CD4-positive, alpha-beta T cell treated with Interleukin-6 for 4 hours (primary cell): Measurements from ENCODE around the gene FAHD2A.
"Not testable (repeated sequence)": the region's sequence is repeated elsewhere in the genome, so short reads cannot be mapped to it uniquely, and the experiment has no call there.

ENCODE experiments used
- DNase-seq: peaks from one replicate; pipeline ENCODE4 v3.0.0-alpha.2; 2020; ENCODE audit warnings: mixed read lengths

Gene FAHD2A

DNA sequence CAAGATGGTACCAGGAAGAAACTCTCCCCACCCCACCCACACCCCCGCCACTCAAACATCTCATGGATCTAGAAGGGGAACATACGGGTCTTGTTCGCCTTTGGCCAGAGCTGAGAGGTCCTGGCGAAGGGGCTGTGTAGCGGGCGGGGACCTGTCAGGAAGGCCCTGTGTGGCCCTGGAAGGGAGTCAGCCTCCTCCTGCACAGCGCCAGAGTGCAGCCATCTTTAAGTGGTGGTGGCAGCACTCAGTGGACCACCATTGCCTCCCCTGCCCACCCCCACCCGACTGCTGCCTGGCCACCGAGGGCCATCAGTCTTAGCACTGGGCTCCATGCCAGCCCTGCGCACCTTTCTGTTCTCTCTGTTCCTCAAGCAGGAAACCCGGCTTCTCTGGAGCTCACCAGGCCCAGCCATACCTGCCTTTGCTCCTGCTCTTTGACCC lies 11.6 kb upstream of the FAHD2A start:
- no peak for DNase-seq

DNA sequence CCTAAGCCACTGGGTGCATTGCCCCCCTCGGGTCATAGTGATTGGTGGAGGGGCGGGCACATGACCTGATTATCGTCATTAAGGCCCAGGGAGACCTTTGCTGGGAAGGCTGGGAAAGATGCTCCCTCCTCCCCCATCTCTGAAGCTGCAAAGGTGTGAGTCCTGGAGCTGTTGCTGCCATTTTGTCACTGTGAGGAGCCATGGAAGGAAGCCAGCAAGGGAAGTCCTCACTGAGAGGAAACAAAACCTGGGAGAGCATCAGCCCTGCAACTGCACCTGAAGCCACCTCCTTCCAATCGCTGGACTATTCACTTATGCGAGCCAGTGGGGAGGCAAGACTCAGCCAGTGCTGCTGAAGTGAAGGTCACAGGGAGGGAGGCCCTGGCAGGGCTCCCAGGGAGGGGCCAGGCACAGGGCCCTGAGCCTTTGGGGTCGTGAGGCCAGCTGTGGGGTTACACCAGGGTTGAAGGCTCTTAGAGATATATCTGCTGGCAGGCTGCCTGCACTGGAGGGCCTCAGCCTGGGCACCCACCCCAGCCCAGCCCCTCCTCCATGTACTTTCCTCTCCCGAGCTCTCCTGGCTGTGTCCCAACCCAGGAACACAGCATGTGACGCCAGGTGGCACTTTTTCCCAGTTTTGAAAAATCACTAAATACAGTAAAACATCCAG lies 10.7 kb upstream of the FAHD2A start:
- DNase-seq: no peak

- DNase-seq: no peak
Measured at GRCh38 chr2:95392320-95392719, 10.2 kb upstream of the FAHD2A start.

GRCh38 chr2:95392730-95393455 lies 9.6 kb upstream of the FAHD2A start:
- DNase-seq: no peak

- no peak for DNase-seq
Measured at GRCh38 chr2:95393901-95394300, 8.6 kb upstream of the FAHD2A start.

GRCh38 chr2:95399061-95399460 lies 3.4 kb upstream of the FAHD2A start:
- DNase-seq: no peak

DNA sequence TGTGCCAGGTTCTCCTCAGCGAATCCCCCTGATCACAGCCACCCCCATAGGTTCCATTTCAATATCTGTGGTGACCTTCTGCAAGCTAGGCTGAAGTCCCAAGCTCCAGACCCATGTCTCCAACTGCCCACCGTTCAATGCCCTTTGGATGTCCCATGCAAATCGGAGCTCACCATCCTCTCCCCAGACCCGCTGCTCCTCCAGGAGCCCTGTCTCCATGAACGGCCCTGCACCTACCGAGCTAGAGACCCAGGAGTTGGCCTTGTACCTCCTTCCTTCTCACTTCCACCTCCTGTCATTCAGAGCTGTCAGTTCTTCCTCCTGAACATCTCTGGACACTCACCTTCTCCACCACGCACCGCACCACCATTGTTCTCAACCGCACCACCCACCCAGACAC lies 1.0 kb upstream of the FAHD2A start:
- no peak for DNase-seq

DNA sequence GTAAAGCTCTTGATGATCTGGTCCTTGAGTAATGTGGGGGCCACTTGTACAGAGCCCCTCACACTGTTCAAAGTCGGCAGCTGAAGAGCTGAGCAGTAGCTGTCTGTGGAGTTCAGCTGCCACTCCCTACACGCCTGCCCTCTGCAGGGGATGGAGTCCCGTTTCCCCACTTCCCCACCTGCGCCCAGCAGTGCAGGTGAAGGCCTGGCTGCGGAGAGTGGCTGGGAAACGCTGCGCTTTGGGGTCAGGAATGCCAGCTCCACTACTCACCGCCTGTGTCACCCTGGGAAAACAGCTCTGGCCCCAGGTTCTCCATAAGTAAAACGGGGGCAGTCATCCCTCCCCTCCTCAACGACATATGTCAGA lies 521 bp upstream of the FAHD2A start:
- peak; percentile 16 for DNase-seq

DNA sequence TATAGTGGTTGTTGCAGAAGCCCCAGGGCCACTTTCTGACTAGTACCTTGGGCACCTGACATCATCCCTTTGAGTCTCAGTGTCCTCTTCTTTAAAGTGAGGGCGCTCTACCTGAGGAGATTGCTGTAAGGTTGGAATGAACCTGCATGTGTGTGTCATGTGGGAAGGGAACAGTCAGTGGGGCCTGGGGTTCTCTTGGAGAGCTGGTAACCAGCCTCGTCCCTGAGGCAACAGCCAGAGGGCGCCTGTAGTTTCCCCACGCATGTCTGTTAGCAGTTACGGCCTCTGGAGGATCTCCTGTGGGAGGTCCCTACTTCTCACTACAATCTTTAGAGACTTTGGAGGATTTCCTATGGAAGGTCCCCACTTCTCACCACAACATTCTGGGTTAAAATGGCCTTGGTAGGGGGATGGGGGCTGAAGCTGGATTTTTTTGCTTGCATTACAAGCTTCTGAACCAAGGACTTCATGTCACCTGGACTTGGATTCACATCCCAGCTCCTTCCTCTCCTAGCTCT lies 755 bp downstream of the FAHD2A start:
- peak; percentile 28 for DNase-seq

- not testable (repeated sequence) for DNase-seq
Measured at GRCh38 chr2:95403824-95404223, 1.3 kb downstream of the FAHD2A start.

DNA sequence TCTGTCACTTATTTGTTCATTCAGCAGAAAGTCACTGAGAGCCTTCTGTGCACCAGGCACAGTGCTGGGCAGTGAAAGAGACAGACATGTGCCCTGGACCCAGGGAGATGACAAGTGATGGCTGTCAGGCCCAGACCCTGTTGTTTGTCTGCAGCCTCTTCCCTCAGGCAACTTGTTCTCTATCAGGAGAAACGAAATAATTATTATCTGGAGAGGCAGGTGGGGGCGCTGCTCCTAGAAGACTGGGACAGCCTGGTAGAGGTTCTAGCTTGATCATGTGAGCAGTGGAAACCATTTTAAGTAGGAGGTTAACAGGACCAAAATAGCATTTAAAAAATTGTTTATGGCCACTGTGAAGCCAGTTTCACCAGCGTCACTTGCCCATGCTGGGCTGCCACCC lies 2.2 kb downstream of the FAHD2A start:
- not testable (repeated sequence) for DNase-seq

- DNase-seq: not testable (repeated sequence)
Measured at GRCh38 chr2:95411239-95411638, 8.7 kb downstream of the FAHD2A start.

GRCh38 chr2:95414015-95414594 lies 11.6 kb downstream of the FAHD2A start:
- peak; percentile 60 for DNase-seq

DNA sequence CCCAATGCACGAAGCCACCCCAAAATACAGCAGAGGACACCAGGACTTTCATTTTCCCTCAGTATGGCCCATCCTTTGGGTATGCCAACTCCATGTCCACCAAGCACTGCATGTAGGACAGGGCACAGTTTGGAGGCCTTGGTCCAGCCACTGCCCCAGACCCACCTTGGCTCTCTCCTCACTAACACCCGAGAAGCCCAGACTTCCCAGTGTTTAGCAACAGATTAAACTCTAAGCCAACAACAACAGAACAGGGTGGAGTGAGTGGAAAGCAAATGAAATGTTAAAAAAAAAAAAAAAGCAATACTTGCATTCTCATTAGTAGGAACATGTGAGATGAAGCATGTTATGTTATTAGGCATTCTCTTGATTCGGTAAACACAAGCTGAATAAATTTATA lies 12.6 kb downstream of the FAHD2A start:
- not testable (repeated sequence) for DNase-seq

GRCh38 chr2:95415561-95415960 lies 13.1 kb downstream of the FAHD2A start:
- not testable (repeated sequence) for DNase-seq

- DNase-seq: not testable (repeated sequence)
Measured at GRCh38 chr2:95427196-95427867, 24.8 kb downstream of the FAHD2A start.

- not testable (repeated sequence) for DNase-seq
Measured at GRCh38 chr2:95429748-95430467, 27.4 kb downstream of the FAHD2A start.

GRCh38 chr2:95433373-95433772 lies 30.9 kb downstream of the FAHD2A start:
- DNase-seq: not testable (repeated sequence)

- not testable (repeated sequence) for DNase-seq
Measured at GRCh38 chr2:95433973-95434372, 31.5 kb downstream of the FAHD2A start.

DNA sequence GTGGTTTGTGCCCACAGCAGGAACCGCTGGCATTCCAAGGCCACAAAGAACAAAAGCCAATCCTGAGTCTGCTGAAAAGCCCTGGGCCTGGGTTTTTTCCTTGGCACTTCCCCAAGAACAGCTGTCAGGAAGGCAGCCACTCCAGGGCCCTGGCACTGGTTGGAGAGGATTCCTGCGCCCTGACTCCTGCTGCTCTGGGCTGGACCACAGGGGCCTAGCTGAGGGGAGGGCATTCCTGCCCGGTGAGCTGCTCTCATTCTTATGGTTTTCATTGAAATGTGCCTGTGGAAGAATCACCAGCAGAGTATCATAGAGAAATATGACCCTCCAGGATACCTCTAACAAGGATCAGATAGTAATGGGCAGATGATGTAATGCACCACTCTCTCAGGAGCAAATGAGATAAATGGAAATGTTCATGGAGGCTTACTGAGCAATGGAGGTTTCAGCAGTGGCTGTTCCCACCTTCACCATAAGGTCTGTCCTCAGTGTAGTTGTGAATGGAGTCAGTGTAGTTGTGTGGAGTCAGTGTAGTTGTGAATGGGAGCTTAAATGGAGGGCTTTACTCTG lies 32.1 kb downstream of the FAHD2A start:
- DNase-seq: not testable (repeated sequence)

GRCh38 chr2:95435162-95435871 lies 32.8 kb downstream of the FAHD2A start:
- DNase-seq: not testable (repeated sequence)

GRCh38 chr2:95435872-95436209 lies 33.3 kb downstream of the FAHD2A start:
- not testable (repeated sequence) for DNase-seq
